ENCODE results near the gene PROS1.
"Not testable (repeated sequence)": the region's sequence is repeated elsewhere in the genome, so short reads cannot be mapped to it uniquely, and the experiment has no call there.

PROS1 gene

GRCh38 chr3:93934366-93935046 lies 39.2 kb downstream of the PROS1 start:
- H3K27ac ChIP-seq = no peak overlapping the region
- TF ChIP-seq CTCF (IDR thresholded peaks at IDR 0.05) (no peak), ZFX (IDR thresholded peaks at IDR 0.05; ENCODE audit: borderline replicate concordance) (no peak)

- H3K27ac ChIP-seq = no peak overlapping the region
- TF ChIP-seq CTCF (IDR thresholded peaks at IDR 0.05) (no peak), ZFX (IDR thresholded peaks at IDR 0.05; ENCODE audit: borderline replicate concordance) (no peak)
Measured at GRCh38 chr3:93931597-93932229, 42.0 kb downstream of the PROS1 start.

- TF ChIP-seq ZFX (IDR thresholded peaks at IDR 0.05; ENCODE audit: borderline replicate concordance) = no peak
- no peak for TF ChIP-seq CTCF (IDR thresholded peaks at IDR 0.05)
Measured at GRCh38 chr3:93930041-93930440, 43.7 kb downstream of the PROS1 start.

GRCh38 chr3:93926789-93927188 lies 46.9 kb downstream of the PROS1 start:
- TF ChIP-seq ZFX (IDR thresholded peaks at IDR 0.05; ENCODE audit: borderline replicate concordance) = no peak
- no peak for TF ChIP-seq CTCF (IDR thresholded peaks at IDR 0.05)
- no peak overlapping the region for H3K27ac ChIP-seq

More at GRCh38 chr3:93930041-93930440, 43.7 kb downstream of the PROS1 start:
- no peak overlapping the region for H3K27ac ChIP-seq

GRCh38 chr3:93924491-93924890 lies 49.2 kb downstream of the PROS1 start:
- TF ChIP-seq ZFX (IDR thresholded peaks at IDR 0.05; ENCODE audit: borderline replicate concordance) (no peak), CTCF (IDR thresholded peaks at IDR 0.05) (no peak)
- H3K27ac ChIP-seq = no peak overlapping the region

- TF ChIP-seq ZFX (IDR thresholded peaks at IDR 0.05; ENCODE audit: borderline replicate concordance) (no peak), CTCF (IDR thresholded peaks at IDR 0.05) (no peak)
- H3K27ac ChIP-seq = no peak overlapping the region
Measured at GRCh38 chr3:93923006-93923405, 50.7 kb downstream of the PROS1 start.

GRCh38 chr3:93917546-93918029 lies 56.1 kb downstream of the PROS1 start:
- H3K27ac ChIP-seq = not testable (repeated sequence)

GRCh38 chr3:93913623-93914022 lies 60.1 kb downstream of the PROS1 start:
- H3K27ac ChIP-seq = not testable (repeated sequence)

All from 22Rv1 (cell line).